Gastrocnemius medialis (tissue), 4 donors: Measurements from ENCODE around the gene HTT-AS.

ENCODE experiments used
- CTCF ChIP-seq, 5 experiments: fragments of 450-650 bp in 3 of 5; fragments of 200-600 bp in 2 of 5; sonication (generic) in 2 of 5; IDR thresholded peaks in 4 of 5; conservative IDR thresholded peaks in 1 of 5; 1 replicate in 4 of 5; 2 replicates in 1 of 5; pipeline ENCODE4 v1.5.1; 2016 to 2019; ENCODE audit warnings: antibody characterized with exemption in 5 of 5, mild to moderate bottlenecking in 3 of 5, moderate library complexity in 3 of 5
- POLR2A ChIP-seq, 2 donors: fragments of 450-650 bp; IDR thresholded peaks; one replicate each; pipeline ENCODE4 v1.6.1; 2017; ENCODE audit warnings: antibody characterized with exemption in 2 of 2, mild to moderate bottlenecking in 2 of 2, moderate library complexity in 2 of 2

- TF ChIP-seq CTCF (IDR thresholded peaks at IDR 0.05 in 4 of 5, conservative IDR thresholded peaks at IDR 0.05 in 1 of 5) (no peak), POLR2A (IDR thresholded peaks at IDR 0.05) (no peak)
Measured at GRCh38 chr4:3107271-3107670, 32.9 kb upstream of the HTT-AS start.
